K562 (cell line): ENCODE data around the gene ETS1. TPM values are rescaled to one million over a fixed set of nuclear protein-coding genes. Genes with fewer than 3 reads are reported as not detected.

Source experiments
- ATAC-seq: fragments of 200-7000 bp; cut with Tn5 transposase; 3 replicates; pipeline ENCODE4 v1.9.1; 2020; ENCODE audit warnings: moderate library complexity
- BruUV-seq: library from RNA; stranded (reverse); fragments of 400-500 nt; replicated peaks from 2 replicates; lab custom pipeline; 2021; lab: Mats Ljungman, UMichigan
- CTCF ChIA-PET: fragments of 300-600 bp; formaldehyde crosslinking; extraction: SDS; loops from one replicate; lab custom pipeline; 2021; ENCODE audit warnings: low intra/inter-chr PET ratio; lab: Yijun Ruan, JAX
- POLR2A ChIA-PET: fragments of 300-600, 350-650 bp; sonication (Branson Sonifier 250); formaldehyde crosslinking; extraction: SDS; loops from one replicate; lab custom pipeline; 2021; ENCODE audit warnings: antibody characterized with exemption, inconsistent platforms; lab: Yijun Ruan, JAX
- DNase-seq, 4 experiments: peaks; one replicate each; pipeline versions ENCODE4 v3.0.0 to v3.0.0-alpha.2; 2011 to 2018; ENCODE audit warnings: low spot score in 3 of 4, mixed read lengths in 3 of 4; ENCODE audit errors: extremely low read depth in 1 of 4
- FAIRE-seq: peaks from 2 replicates; lab custom pipeline; 2011; peaks lifted over from hg19 to GRCh38; lab: Jason Lieb, UNC
- H2AFZ ChIP-seq: 2 replicates; pipeline ENCODE4 v1.6.0; 2011; ENCODE audit warnings: low read depth, low read length, control low read depth, inconsistent platforms
- H3K27ac ChIP-seq: fragments of 200-600 bp; 3 replicates; pipeline ENCODE4 v1.8.0; 2011; ENCODE audit warnings: low read depth, mild to moderate bottlenecking, control low read depth, inconsistent platforms, low read length, moderate library complexity, mixed read lengths; ENCODE audit errors: extremely low read depth
- H3K27me3 ChIP-seq, 2 experiments: fragments of 300-600 bp in 1 of 2; 2 replicates in 1 of 2; 3 replicates in 1 of 2; pipeline versions ENCODE4 v1.6.0 to v1.8.0; 2011; ENCODE audit warnings: inconsistent platforms in 2 of 2, low read length in 2 of 2, mild to moderate bottlenecking in 1 of 2, mixed read lengths in 1 of 2, moderate library complexity in 1 of 2; ENCODE audit not compliant: control insufficient read depth in 2 of 2, insufficient read depth in 2 of 2
- H3K36me3 ChIP-seq: fragments of 300-600 bp; 3 replicates; pipeline ENCODE4 v1.8.0; 2011; ENCODE audit warnings: mild to moderate bottlenecking, low read length, inconsistent platforms; ENCODE audit not compliant: control insufficient read depth, insufficient read depth
- H3K4me1 ChIP-seq, 2 experiments: fragments of 200-600 bp in 1 of 2; replicated peaks in 1 of 2; 2 replicates in 1 of 2; 3 replicates in 1 of 2; pipeline versions ENCODE4 v1.5.1 to v1.8.0; 2011; ENCODE audit warnings: inconsistent platforms in 2 of 2, low read length in 2 of 2, mild to moderate bottlenecking in 1 of 2, mixed read lengths in 1 of 2, moderate library complexity in 1 of 2; ENCODE audit not compliant: control insufficient read depth in 2 of 2, insufficient read depth in 2 of 2
- H3K4me2 ChIP-seq: 2 replicates; pipeline ENCODE4 v1.6.1; 2011; ENCODE audit warnings: low read length, control low read depth, inconsistent platforms, mixed read lengths; ENCODE audit not compliant: insufficient read depth
- H3K4me3 ChIP-seq: fragments of 200-600 bp; sonication (generic), shearing (Covaris generic); 2 replicates; pipeline ENCODE4 v1.5.1; 2016; ENCODE audit warnings: control low read depth, inconsistent platforms
- H3K79me2 ChIP-seq: fragments of 200-600 bp; 3 replicates; pipeline ENCODE4 v1.8.0; 2011; ENCODE audit warnings: low read length, inconsistent platforms; ENCODE audit not compliant: control insufficient read depth, insufficient read depth
- H3K9ac ChIP-seq, 2 experiments: 2 replicates each; pipeline versions ENCODE4 v1.6.0 to v1.6.1; 2011; ENCODE audit warnings: low read depth in 2 of 2, low read length in 2 of 2, control low read depth in 1 of 2, inconsistent platforms in 1 of 2, mild to moderate bottlenecking in 1 of 2, mixed read lengths in 1 of 2; ENCODE audit not compliant: insufficient read depth in 1 of 2
- H3K9me1 ChIP-seq: one replicate; pipeline ENCODE4 v1.6.0; 2011; ENCODE audit warnings: inconsistent platforms, mild to moderate bottlenecking, low read length, moderate library complexity; ENCODE audit not compliant: control insufficient read depth, insufficient read depth
- H3K9me3 ChIP-seq: replicated peaks from 2 replicates; pipeline ENCODE4 v1.5.1; 2011; ENCODE audit warnings: low read depth, low read length, inconsistent platforms; ENCODE audit not compliant: control insufficient read depth, insufficient read depth
- H4K20me1 ChIP-seq: replicated peaks from 2 replicates; pipeline ENCODE4 v1.6.1; 2011; ENCODE audit warnings: low read length, inconsistent platforms, mixed read lengths; ENCODE audit not compliant: control insufficient read depth, insufficient read depth
- BCOR ChIP-seq: fragments of 450-650 bp; IDR thresholded peaks from 2 replicates; pipeline ENCODE4 v1.6.1; 2016
- BRCA1 ChIP-seq, 2 experiments: fragments of 450-650 bp in 1 of 2; sonication (generic) in 1 of 2; formaldehyde crosslinking in 1 of 2; IDR thresholded peaks; 2 replicates each; pipeline versions ENCODE4 v1.5.0 to v1.6.1; 2017 to 2020; ENCODE audit warnings: mild to moderate bottlenecking in 1 of 2, missing genetic modification reagents in 1 of 2
- CHD1 ChIP-seq: fragments of 200-600 bp; sonication (generic); IDR thresholded peaks from one replicate; pipeline ENCODE4 v1.6.1; 2012; ENCODE audit warnings: mild to moderate bottlenecking, moderate library complexity, low read length, inconsistent platforms
- FOSL1 ChIP-seq: fragments of 200-800 bp; sonication (Bioruptor generic); conservative IDR thresholded peaks from 2 replicates; pipeline ENCODE4 v1.6.1; 2016; ENCODE audit warnings: missing genetic modification characterization, missing compliant biosample characterization
- HES1 ChIP-seq: fragments of 450-650 bp; IDR thresholded peaks from 2 replicates; pipeline ENCODE4 v1.6.1; 2016; ENCODE audit warnings: low read depth, mild to moderate bottlenecking, moderate library complexity
- MCM3 ChIP-seq: fragments of 450-650 bp; IDR thresholded peaks from 2 replicates; pipeline ENCODE4 v1.6.1; 2016
- MED1 ChIP-seq: sonication (generic); formaldehyde crosslinking; IDR thresholded peaks from 2 replicates; pipeline ENCODE4 v1.8.1; 2023; ENCODE audit warnings: missing genetic modification reagents, borderline replicate concordance
- MTA1 ChIP-seq: fragments of 450-650 bp; IDR thresholded peaks from 2 replicates; pipeline ENCODE4 v1.6.1; 2017; ENCODE audit warnings: borderline replicate concordance
- MXD1 ChIP-seq: fragments of 250-450 bp; sonication (Bioruptor Pico); IDR thresholded peaks from 2 replicates; pipeline ENCODE4 v1.8.0; 2021; ENCODE audit warnings: borderline replicate concordance, mild to moderate bottlenecking, moderate library complexity; ENCODE audit not compliant: poor library complexity, severe bottlenecking
- PHTF2 ChIP-seq: fragments of 250-450 bp; sonication (Bioruptor Pico); IDR thresholded peaks from 2 replicates; pipeline ENCODE4 v1.5.0; 2021; ENCODE audit warnings: mild to moderate bottlenecking
- ZEB2 ChIP-seq: fragments of 450-650 bp; IDR thresholded peaks from 2 replicates; pipeline ENCODE4 v1.6.1; 2016
- ZKSCAN8 ChIP-seq: fragments of 200-800 bp; sonication (Bioruptor generic); IDR thresholded peaks from 2 replicates; pipeline ENCODE4 v1.6.1; 2016; ENCODE audit warnings: missing genetic modification characterization, missing compliant biosample characterization
- ZNF384 ChIP-seq: IDR thresholded peaks from 2 replicates; pipeline ENCODE4 v1.6.1; 2012; ENCODE audit warnings: low read depth, low read length, improper control_type of control experiment
- ZNF551 ChIP-seq: fragments of 250-450 bp; sonication (Bioruptor Pico); IDR thresholded peaks from 2 replicates; pipeline ENCODE4 v1.5.0; 2021; ENCODE audit warnings: mild to moderate bottlenecking, moderate library complexity
- ZNF76 ChIP-seq: fragments of 250-450 bp; sonication (Bioruptor Pico); IDR thresholded peaks from 2 replicates; pipeline ENCODE4 v1.4.0; 2020; ENCODE audit warnings: mild to moderate bottlenecking, moderate library complexity, borderline replicate concordance
- WGBS: fragments of 100-300 bp; shearing (Covaris generic); methylation state at CpG from one replicate; pipeline ENCODE4 v1.1.6; 2016; ENCODE audit warnings: low coverage, mixed read lengths; ENCODE audit not compliant: insufficient coverage; ENCODE audit errors: missing lambda C conversion rate; 5-methylcytosine and 5-hydroxymethylcytosine counted together
- in situ Hi-C: fragments of 300-500 bp; cut with MboI; formaldehyde crosslinking; loops from 4 replicates; pipeline ENCODE4 v1.15.0; 2018; ENCODE audit warnings: inconsistent platforms, mixed read lengths
- intact Hi-C: fragments of 100-400 bp; cut with micrococcal nuclease; formaldehyde crosslinking; loops from 2 replicates; pipeline ENCODE4 v1.14.2; 2022
- polyA plus RNA-seq, 8 experiments: library from polyadenylated mRNA; depleted of rRNA in 4 of 8; stranded (reverse) in 5 of 8; unstranded in 3 of 8; fragments of >200 nt; fragmentation: Nextera tagmentation in 2 of 8; fragmentation: Illumina TruSeq in 1 of 8; extraction: Ambion mirVana in 2 of 8; extraction: Trizol in 1 of 8; gene quantifications; 2 replicates each; pipeline versions ENCODE4 v1.2.1 to v1.2.3, GENCODE V29; 2011 to 2014; ENCODE audit warnings: inconsistent platforms in 1 of 8, missing spikeins in 1 of 8
- total RNA-seq, 7 experiments: library from RNA; depleted of rRNA in 6 of 7; stranded (reverse); fragments of >200 nt in 6 of 7; fragmentation: Illumina TruSeq in 2 of 7; extraction: Trizol in 2 of 7; gene quantifications; 2 replicates each; pipeline versions ENCODE4 v1.2.1 to v1.2.3, GENCODE V29; 2011 to 2021; ENCODE audit warnings: low replicate concordance in 1 of 7
- TF ChIP-seq, protein P1 (sequence below): fragments of 450-650 bp; IDR thresholded peaks from 2 replicates; pipeline ENCODE4 v1.7.1; 2018; ENCODE audit warnings: mild to moderate bottlenecking, low read depth; ENCODE audit not compliant: partially characterized antibody

ETS1 gene
- total and polyA plus RNA-seq, 9 of the 15 experiments (the other 6 are each of a cell fraction or from before 2014, with no cell fraction given), result 0.04 to 1.4 (median 0.23) TPM

DNA sequence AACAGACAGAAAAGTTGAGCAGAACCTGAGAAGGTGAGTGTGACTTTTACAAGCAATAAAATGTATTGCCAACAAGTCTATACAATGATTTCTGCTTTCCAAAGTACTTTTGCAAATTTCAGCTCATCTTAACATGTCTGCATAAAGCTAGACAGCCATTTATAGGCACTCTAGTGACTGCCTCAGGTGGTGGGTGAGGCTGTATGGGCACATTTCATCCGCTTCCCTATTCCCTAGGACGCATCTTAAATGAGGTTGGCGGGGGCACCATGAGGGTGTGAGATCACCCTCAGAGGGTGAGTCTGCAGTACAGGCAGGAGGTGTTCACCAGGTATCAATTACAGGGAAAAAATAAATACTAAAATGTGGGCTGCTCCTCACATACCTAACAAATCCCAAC lies 110.1 kb downstream of the ETS1 start:
- no peak for DNase-seq
- H3K79me2 ChIP-seq, result no peaks in the 10 kb centered on the region
- ChIA-PET POLR2A (no interaction called here), CTCF (no interaction called here)
- BruUV-seq, result no TSS peak
- H3K9me3 ChIP-seq, result no peaks in the 10 kb centered on the region
- no peaks in the 10 kb centered on the region for H3K27me3 ChIP-seq
- 2% methylated on average over 3 of the region's 3 CpGs for whole genome bisulfite sequencing
- no peaks in the 10 kb centered on the region for H4K20me1 ChIP-seq
- H3K9ac ChIP-seq, result no peak overlapping the region
- no peak for ATAC-seq
- no peak overlapping the region for H2AFZ ChIP-seq
- no peak for FAIRE-seq
- H3K27ac ChIP-seq, result no peak overlapping the region
- no peaks in the 10 kb centered on the region for H3K9me1 ChIP-seq
- H3K4me3 ChIP-seq, result no peak overlapping the region
- H3K4me1 ChIP-seq, result peaks cover 0 to 6% of the 10 kb centered on the region in 2 experiments; a peak in 3 of 5 replicates
- in situ Hi-C loops (no loop called here), intact Hi-C loops (no loop called here)
- H3K4me2 ChIP-seq, result no peak overlapping the region
- H3K36me3 ChIP-seq, result no peaks in the 10 kb centered on the region
- TF ChIP-seq MXD1 (CRISPR knock-in tag) (no peak), MED1 (CRISPR knock-in tag) (no peak), MTA1 (no peak), HES1 (no peak), CHD1 (no peak), ZNF76 (CRISPR knock-in tag) (no peak), BCOR (no peak), MCM3 (no peak), BRCA1 (IDR thresholded peaks at IDR 0.05) (no peak), BRCA1 (CRISPR knock-in tag; IDR thresholded peaks at IDR 0.05) (no peak), ZNF551 (CRISPR knock-in tag) (no peak), ZEB2 (no peak), ZKSCAN8 (CRISPR knock-in tag) (no peak), ZNF384 (no peak), PHTF2 (CRISPR knock-in tag) (no peak), FOSL1 (tag) (no peak)
- TF ChIP-seq, protein P1, sequence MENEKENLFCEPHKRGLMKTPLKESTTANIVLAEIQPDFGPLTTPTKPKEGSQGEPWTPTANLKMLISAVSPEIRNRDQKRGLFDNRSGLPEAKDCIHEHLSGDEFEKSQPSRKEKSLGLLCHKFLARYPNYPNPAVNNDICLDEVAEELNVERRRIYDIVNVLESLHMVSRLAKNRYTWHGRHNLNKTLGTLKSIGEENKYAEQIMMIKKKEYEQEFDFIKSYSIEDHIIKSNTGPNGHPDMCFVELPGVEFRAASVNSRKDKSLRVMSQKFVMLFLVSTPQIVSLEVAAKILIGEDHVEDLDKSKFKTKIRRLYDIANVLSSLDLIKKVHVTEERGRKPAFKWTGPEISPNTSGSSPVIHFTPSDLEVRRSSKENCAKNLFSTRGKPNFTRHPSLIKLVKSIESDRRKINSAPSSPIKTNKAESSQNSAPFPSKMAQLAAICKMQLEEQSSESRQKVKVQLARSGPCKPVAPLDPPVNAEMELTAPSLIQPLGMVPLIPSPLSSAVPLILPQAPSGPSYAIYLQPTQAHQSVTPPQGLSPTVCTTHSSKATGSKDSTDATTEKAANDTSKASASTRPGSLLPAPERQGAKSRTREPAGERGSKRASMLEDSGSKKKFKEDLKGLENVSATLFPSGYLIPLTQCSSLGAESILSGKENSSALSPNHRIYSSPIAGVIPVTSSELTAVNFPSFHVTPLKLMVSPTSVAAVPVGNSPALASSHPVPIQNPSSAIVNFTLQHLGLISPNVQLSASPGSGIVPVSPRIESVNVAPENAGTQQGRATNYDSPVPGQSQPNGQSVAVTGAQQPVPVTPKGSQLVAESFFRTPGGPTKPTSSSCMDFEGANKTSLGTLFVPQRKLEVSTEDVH, result no peak
